ENCODE results near the gene GLB1L. TPM values are rescaled to one million over a fixed set of nuclear protein-coding genes. Genes with fewer than 3 reads are reported as not detected.

GLB1L gene
- total and polyA plus RNA-seq, 4 donors = 2.3 to 5.2 (median 2.6) TPM

DNA sequence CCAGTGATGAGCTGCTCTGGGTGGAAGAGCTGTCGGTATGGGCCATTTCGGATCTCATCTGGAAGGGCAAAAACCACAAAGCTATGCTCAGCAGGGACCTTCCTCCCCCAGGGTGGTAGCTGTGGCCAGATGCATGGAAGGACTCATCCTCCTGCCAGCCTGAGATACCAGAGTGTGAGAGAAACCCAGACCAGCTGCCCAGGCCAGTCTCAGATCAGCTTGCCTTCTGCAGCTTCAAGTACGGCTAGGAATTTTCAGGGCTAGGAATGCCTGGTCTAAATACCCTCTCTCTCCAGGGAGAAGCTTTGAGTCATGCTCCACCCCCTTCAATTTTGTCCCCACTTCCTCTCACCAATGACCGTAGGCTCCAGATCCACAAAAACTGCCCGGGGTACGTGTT is 6.4 kb upstream of the GLB1L start:
- TF ChIP-seq, protein P1, sequence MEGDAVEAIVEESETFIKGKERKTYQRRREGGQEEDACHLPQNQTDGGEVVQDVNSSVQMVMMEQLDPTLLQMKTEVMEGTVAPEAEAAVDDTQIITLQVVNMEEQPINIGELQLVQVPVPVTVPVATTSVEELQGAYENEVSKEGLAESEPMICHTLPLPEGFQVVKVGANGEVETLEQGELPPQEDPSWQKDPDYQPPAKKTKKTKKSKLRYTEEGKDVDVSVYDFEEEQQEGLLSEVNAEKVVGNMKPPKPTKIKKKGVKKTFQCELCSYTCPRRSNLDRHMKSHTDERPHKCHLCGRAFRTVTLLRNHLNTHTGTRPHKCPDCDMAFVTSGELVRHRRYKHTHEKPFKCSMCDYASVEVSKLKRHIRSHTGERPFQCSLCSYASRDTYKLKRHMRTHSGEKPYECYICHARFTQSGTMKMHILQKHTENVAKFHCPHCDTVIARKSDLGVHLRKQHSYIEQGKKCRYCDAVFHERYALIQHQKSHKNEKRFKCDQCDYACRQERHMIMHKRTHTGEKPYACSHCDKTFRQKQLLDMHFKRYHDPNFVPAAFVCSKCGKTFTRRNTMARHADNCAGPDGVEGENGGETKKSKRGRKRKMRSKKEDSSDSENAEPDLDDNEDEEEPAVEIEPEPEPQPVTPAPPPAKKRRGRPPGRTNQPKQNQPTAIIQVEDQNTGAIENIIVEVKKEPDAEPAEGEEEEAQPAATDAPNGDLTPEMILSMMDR (IDR thresholded peaks at IDR 0.05; ENCODE audit: low read depth, low read length, missing input control) = no peak
- TF ChIP-seq GABPA (IDR thresholded peaks at IDR 0.05 in 1 of 2, conservative IDR thresholded peaks at IDR 0.05 in 1 of 2) (no peak), RAD21 (IDR thresholded peaks at IDR 0.05) (no peak), HNF4G (IDR thresholded peaks at IDR 0.05) (no peak)
- TF ChIP-seq, protein P2, sequence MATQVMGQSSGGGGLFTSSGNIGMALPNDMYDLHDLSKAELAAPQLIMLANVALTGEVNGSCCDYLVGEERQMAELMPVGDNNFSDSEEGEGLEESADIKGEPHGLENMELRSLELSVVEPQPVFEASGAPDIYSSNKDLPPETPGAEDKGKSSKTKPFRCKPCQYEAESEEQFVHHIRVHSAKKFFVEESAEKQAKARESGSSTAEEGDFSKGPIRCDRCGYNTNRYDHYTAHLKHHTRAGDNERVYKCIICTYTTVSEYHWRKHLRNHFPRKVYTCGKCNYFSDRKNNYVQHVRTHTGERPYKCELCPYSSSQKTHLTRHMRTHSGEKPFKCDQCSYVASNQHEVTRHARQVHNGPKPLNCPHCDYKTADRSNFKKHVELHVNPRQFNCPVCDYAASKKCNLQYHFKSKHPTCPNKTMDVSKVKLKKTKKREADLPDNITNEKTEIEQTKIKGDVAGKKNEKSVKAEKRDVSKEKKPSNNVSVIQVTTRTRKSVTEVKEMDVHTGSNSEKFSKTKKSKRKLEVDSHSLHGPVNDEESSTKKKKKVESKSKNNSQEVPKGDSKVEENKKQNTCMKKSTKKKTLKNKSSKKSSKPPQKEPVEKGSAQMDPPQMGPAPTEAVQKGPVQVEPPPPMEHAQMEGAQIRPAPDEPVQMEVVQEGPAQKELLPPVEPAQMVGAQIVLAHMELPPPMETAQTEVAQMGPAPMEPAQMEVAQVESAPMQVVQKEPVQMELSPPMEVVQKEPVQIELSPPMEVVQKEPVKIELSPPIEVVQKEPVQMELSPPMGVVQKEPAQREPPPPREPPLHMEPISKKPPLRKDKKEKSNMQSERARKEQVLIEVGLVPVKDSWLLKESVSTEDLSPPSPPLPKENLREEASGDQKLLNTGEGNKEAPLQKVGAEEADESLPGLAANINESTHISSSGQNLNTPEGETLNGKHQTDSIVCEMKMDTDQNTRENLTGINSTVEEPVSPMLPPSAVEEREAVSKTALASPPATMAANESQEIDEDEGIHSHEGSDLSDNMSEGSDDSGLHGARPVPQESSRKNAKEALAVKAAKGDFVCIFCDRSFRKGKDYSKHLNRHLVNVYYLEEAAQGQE (IDR thresholded peaks at IDR 0.05) = no peak
- H3K4me1 ChIP-seq (ENCODE audit: control insufficient read depth in 4 of 4, insufficient read depth in 4 of 4, low read length in 3 of 4) = peaks cover 19 to 62% (median 49%) of the 10 kb centered on the region in 4 donors
- H3K27me3 ChIP-seq (ENCODE audit: control insufficient read depth in 4 of 4, insufficient read depth in 4 of 4, low read length in 3 of 4) = no peaks in the 10 kb centered on the region
- H3K36me3 ChIP-seq (ENCODE audit: control insufficient read depth in 4 of 4, insufficient read depth in 3 of 4, low read depth in 1 of 4, low read length in 3 of 4) = peaks cover 0 to 3% (median 0%) of the 10 kb centered on the region in 4 donors
- no peaks in the 10 kb centered on the region for H3K9me3 ChIP-seq (ENCODE audit: control insufficient read depth in 4 of 4, low read length in 3 of 4)
- H3K27ac ChIP-seq (ENCODE audit: low read depth in 1 of 2, low read length in 2 of 2) = peak overlapping the region in 1 of 2 donors; percentile 36
- no peak for DNase-seq (ENCODE audit: low spot score)
- WGBS = 87% methylated on average over 6 of the region's 6 CpGs
- no peak overlapping the region for H3K9ac ChIP-seq (ENCODE audit: low read depth in 1 of 2, low read length in 2 of 2)
- H3K4me3 ChIP-seq (ENCODE audit: low read depth in 1 of 3, low read length in 3 of 3) = no peak overlapping the region

DNA sequence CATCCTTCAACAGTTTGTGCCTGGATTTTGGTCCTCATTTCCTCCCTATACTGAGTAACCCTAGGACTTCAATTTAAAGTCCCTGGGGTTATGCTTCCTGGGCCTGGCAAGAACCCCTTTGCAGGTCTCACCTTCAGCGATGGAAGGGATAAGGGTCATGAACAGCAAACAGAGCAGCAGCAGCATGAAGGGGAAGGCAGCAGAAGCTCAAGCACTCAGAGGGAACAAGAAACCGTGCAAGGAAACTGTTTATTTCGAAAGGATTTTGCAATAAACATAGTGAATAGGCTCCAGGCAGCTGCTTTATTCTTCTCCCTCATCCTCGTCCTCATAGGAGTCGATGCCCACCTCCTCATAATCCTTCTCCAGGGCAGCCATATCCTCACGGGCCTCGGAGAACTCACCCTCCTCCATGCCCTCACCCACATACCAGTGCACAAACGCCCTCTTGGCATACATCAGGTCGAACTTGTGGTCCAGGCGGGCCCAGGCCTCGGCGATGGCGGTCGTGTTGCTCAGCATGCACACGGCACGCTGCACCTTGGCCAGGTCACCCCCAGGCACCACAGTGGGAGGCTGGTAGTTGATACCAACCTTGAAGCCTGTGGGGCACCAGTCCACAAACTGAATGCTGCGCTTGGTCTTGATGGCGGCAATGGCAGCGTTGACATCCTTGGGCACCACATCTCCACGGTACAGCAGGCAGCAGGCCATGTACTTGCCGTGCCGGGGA is 5.0 kb upstream of the GLB1L start:
- Histone ChIP-seq H3K27me3 (ENCODE audit: control insufficient read depth in 4 of 4, insufficient read depth in 4 of 4, low read length in 3 of 4) (no peaks in the 10 kb centered on the region), H3K36me3 (ENCODE audit: control insufficient read depth in 4 of 4, insufficient read depth in 3 of 4, low read depth in 1 of 4, low read length in 3 of 4) (peaks cover 0 to 3% (median 0%) of the 10 kb centered on the region in 4 donors), H3K9me3 (ENCODE audit: control insufficient read depth in 4 of 4, low read length in 3 of 4) (no peaks in the 10 kb centered on the region), H3K4me3 (ENCODE audit: low read depth in 1 of 3, low read length in 3 of 3) (no peak overlapping the region), H3K27ac (ENCODE audit: low read depth in 1 of 2, low read length in 2 of 2) (peak overlapping the region; percentile 73 to 96), H3K9ac (ENCODE audit: low read depth in 1 of 2, low read length in 2 of 2) (peak overlapping the region in 1 of 2 donors; percentile 51), H3K4me1 (ENCODE audit: control insufficient read depth in 4 of 4, insufficient read depth in 4 of 4, low read length in 3 of 4) (peaks cover 21 to 72% (median 58%) of the 10 kb centered on the region in 4 donors)
- no peak for DNase-seq (ENCODE audit: low spot score)
- WGBS = 78% methylated on average over 22 of the region's 22 CpGs
- TF ChIP-seq FOXA1 (IDR thresholded peaks at IDR 0.05) (no peak), RXRA (IDR thresholded peaks at IDR 0.05) (no peak), JUND (IDR thresholded peaks at IDR 0.05) (peak in 1 of 2 donors; percentile 3), ZBTB33 (IDR thresholded peaks at IDR 0.05) (no peak)
- TF ChIP-seq, protein P2 (IDR thresholded peaks at IDR 0.05) = no peak
